H1 (cell line): Measurements from ENCODE around the gene NDST3. TPM values are rescaled to one million over a fixed set of nuclear protein-coding genes. Genes with fewer than 3 reads are reported as not detected.

Experiments used
- MAFK ChIP-seq: IDR thresholded peaks from 2 replicates; pipeline ENCODE4 v1.6.1; 2012; ENCODE audit warnings: low read depth, mild to moderate bottlenecking, improper control_type of control experiment, low read length
- POLR2AphosphoS5 ChIP-seq: IDR thresholded peaks from 2 replicates; pipeline ENCODE4 v1.6.1; 2011; ENCODE audit warnings: low read depth, low read length
- POU5F1 ChIP-seq: IDR thresholded peaks from 2 replicates; pipeline ENCODE4 v1.6.1; 2011; ENCODE audit warnings: low read depth, mild to moderate bottlenecking, low read length, moderate library complexity
- polyA plus RNA-seq, 7 experiments: library from polyadenylated mRNA; depleted of rRNA in 3 of 7; stranded (reverse) in 5 of 7; unstranded in 2 of 7; fragments of >200 nt in 5 of 7; fragments of 200-250 nt in 2 of 7; gene quantifications; 1 replicate in 5 of 7; 2 replicates in 1 of 7; 4 replicates in 1 of 7; pipeline versions ENCODE4 v1.2.1 to v1.2.3, GENCODE V29; 2011 to 2013; ENCODE audit warnings: missing spikeins in 2 of 7, mixed read lengths in 2 of 7
- total RNA-seq: library from RNA; stranded (reverse); fragmentation: NEBNext Ultra II Directional; extraction: Animal tissue kit (Norgen Biotek cat#: 25700); gene quantifications from 2 replicates; pipeline ENCODE4 v1.2.1, GENCODE V29; 2021

Gene NDST3
- total and polyA plus RNA-seq, 2 of the 8 experiments (the other 6 are each of a cell fraction or from before 2014, with no cell fraction given) = 0.35 to 0.60 TPM

DNA sequence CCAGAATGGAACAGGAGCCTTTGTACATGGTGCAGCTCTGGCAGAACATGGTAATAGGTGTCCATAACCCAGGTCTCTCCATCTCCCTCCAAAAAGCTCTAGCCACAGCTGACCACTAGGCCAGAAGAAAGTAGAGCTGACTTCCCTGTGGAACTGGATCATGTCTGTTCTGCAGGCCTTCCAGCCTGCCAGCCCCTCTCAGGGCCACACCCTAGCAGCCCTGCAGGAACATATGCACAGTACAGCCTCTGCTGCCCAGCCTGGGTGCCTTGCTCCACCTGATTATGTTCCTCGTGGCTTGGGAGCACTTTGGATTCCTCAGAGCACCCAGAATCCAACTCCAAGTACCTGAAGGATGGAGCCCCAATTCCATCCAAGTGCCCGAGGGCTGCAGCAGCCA, 12.0 kb downstream of the NDST3 start (continued):
- TF ChIP-seq MAFK (no peak), POLR2AphosphoS5 (no peak), POU5F1 (no peak)
